ENCODE data around the gene PI4K2A. TPM values are rescaled to one million over a fixed set of nuclear protein-coding genes. Genes with fewer than 3 reads are reported as not detected.
"Not testable (repeated sequence)": the region's sequence is repeated elsewhere in the genome, so short reads cannot be mapped to it uniquely, and the experiment has no call there.

The PI4K2A gene
- total RNA-seq, 1 donor from 2014 or later: 17.7 TPM

DNA sequence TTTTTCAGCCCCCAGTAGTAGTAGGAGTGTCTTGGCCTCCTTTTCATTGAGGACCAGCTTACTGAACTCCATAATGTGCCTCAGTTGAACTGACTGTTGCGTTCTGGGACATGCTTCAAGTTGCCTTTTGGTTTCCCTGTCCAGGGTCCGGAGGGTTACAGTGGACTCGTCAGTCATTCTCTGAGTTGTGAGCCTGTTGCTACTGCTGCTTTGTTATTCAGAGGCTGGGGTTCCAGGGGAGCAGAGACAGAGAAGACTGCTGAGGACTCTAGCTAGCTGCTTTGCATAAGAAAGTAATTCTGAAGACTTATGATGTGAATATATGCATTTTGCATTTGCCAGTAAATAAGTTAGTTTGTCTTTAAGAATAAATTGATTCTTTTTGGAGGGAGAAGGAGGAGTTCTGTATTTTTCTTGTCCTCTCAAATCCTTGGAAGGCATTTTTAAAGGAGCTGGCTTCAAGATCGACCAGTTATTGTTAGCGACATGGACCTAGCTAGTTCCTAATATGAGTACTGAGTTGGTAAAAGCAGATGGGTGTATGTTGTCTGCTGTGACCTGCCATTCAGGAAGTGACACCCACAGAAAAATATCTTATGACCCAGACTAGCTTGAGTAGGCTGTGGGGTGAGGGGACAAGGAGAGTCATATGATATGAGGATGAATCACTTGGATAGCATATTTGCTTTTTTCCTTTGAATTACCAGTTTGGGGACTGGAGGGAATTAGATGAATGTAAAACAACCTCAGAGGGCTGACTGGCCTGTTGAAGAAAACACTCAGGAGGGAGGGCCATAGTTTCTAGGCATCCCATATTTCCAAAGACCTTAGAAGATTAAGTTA lies 8.3 kb downstream of the PI4K2A start:
- peaks cover 0 to 35% of the 10 kb centered on the region in 2 donors for H3K36me3 ChIP-seq
- TF ChIP-seq POLR2AphosphoS5 (IDR thresholded peaks at IDR 0.05; ENCODE audit: insufficient read depth in 1 of 2, low read depth in 1 of 2): peak in 1 of 2 donors; percentile 76
- TF ChIP-seq, protein P1, sequence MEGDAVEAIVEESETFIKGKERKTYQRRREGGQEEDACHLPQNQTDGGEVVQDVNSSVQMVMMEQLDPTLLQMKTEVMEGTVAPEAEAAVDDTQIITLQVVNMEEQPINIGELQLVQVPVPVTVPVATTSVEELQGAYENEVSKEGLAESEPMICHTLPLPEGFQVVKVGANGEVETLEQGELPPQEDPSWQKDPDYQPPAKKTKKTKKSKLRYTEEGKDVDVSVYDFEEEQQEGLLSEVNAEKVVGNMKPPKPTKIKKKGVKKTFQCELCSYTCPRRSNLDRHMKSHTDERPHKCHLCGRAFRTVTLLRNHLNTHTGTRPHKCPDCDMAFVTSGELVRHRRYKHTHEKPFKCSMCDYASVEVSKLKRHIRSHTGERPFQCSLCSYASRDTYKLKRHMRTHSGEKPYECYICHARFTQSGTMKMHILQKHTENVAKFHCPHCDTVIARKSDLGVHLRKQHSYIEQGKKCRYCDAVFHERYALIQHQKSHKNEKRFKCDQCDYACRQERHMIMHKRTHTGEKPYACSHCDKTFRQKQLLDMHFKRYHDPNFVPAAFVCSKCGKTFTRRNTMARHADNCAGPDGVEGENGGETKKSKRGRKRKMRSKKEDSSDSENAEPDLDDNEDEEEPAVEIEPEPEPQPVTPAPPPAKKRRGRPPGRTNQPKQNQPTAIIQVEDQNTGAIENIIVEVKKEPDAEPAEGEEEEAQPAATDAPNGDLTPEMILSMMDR (IDR thresholded peaks at IDR 0.05): no peak
- TF ChIP-seq POLR2A (IDR thresholded peaks at IDR 0.05): no peak
- H3K27ac ChIP-seq: peak overlapping the region; percentile 73
- no peaks in the 10 kb centered on the region for H3K9me3 ChIP-seq
- no peaks in the 10 kb centered on the region for H3K27me3 ChIP-seq
- peaks cover 37% of the 10 kb centered on the region for H3K4me1 ChIP-seq
- H3K4me3 ChIP-seq: no peak overlapping the region
- intact Hi-C loops (cut with DNase I): no loop called here
- no peak for DNase-seq (ENCODE audit: extremely low spot score in 2 of 2)

DNA sequence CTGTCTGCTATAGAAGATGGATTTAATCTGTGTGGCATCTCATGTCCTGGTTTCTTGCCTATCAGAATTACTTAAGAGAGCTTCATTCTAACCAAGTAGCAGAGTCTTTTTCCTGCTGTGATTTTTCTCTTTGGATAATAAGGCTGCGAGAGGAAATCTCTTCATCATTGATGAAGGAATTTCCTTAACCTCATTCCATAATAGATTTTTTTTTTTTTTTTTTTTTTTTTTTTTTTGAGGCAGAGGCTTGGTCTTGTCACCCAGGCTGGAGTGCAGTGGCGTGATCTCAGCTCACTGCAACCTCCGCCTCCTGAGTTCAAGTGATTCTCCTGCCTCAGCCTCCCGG lies 8.9 kb downstream of the PI4K2A start:
- H3K9me3 ChIP-seq; H3K4me3 ChIP-seq; H3K27me3 ChIP-seq; DNase-seq (ENCODE audit: extremely low spot score in 2 of 2); intact Hi-C loops (cut with DNase I): not testable (repeated sequence)
- peaks cover 0 to 29% of the 10 kb centered on the region in 2 donors for H3K36me3 ChIP-seq
- peaks cover 37% of the 10 kb centered on the region for H3K4me1 ChIP-seq
- peak overlapping the region; percentile 73 for H3K27ac ChIP-seq

DNA sequence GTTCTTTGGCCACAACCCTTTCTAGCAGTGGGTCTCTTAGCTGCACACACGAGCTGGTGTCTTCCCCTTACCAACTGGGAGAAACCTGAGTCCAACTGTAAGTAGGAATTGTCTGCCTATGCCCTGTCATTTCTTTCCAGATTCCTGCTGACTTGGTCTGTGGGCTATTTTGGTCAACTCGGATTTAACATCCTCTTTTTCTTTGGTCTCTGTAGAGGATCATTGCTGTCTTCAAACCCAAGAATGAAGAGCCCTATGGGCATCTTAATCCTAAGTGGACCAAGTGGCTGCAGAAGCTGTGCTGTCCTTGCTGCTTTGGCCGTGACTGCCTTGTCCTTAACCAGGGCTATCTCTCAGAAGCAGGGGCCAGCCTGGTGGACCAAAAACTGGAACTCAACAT lies 10.3 kb downstream of the PI4K2A start:
- Histone ChIP-seq H3K27me3 (no peaks in the 10 kb centered on the region), H3K9me3 (no peaks in the 10 kb centered on the region), H3K27ac (peak overlapping the region; percentile 73), H3K4me3 (no peak overlapping the region), H3K36me3 (peaks cover 0 to 31% of the 10 kb centered on the region in 2 donors), H3K4me1 (peaks cover 37% of the 10 kb centered on the region)
- no peak for TF ChIP-seq POLR2A (IDR thresholded peaks at IDR 0.05)
- no peak for TF ChIP-seq POLR2AphosphoS5 (IDR thresholded peaks at IDR 0.05; ENCODE audit: insufficient read depth in 1 of 2, low read depth in 1 of 2)
- TF ChIP-seq, protein P1 (IDR thresholded peaks at IDR 0.05): no peak
- no peak for DNase-seq (ENCODE audit: extremely low spot score in 2 of 2)
- intact Hi-C loops (cut with DNase I): no loop called here

DNA sequence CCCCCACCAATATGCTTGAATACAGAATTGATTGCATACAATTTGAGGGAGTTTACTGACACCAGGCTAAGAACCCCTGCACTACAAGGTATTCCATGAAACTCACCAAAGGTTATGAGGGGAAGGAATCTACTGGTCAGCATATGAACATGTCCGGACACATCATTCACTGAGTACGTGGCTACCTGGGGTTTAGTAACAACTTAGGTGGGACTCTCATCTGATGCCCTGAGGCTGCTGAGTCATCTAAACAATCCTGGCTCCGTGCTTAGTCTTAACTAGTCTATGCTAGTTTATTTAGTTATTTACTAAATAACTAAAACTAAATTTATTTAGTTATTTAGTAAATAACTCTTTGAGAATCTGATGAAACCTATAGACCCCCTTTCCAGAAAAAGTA lies 11.3 kb downstream of the PI4K2A start:
- intact Hi-C loops (cut with DNase I): no loop called here
- no peaks in the 10 kb centered on the region for H3K27me3 ChIP-seq
- no peak for TF ChIP-seq POLR2A (IDR thresholded peaks at IDR 0.05)
- TF ChIP-seq POLR2AphosphoS5 (IDR thresholded peaks at IDR 0.05; ENCODE audit: insufficient read depth in 1 of 2, low read depth in 1 of 2): no peak
- TF ChIP-seq, protein P1 (IDR thresholded peaks at IDR 0.05): no peak
- H3K27ac ChIP-seq: peak overlapping the region; percentile 11
- no peak overlapping the region for H3K4me3 ChIP-seq
- H3K36me3 ChIP-seq: peaks cover 0 to 41% of the 10 kb centered on the region in 2 donors
- no peak for DNase-seq (ENCODE audit: extremely low spot score in 2 of 2)
- peaks cover 33% of the 10 kb centered on the region for H3K4me1 ChIP-seq
- no peaks in the 10 kb centered on the region for H3K9me3 ChIP-seq

DNA sequence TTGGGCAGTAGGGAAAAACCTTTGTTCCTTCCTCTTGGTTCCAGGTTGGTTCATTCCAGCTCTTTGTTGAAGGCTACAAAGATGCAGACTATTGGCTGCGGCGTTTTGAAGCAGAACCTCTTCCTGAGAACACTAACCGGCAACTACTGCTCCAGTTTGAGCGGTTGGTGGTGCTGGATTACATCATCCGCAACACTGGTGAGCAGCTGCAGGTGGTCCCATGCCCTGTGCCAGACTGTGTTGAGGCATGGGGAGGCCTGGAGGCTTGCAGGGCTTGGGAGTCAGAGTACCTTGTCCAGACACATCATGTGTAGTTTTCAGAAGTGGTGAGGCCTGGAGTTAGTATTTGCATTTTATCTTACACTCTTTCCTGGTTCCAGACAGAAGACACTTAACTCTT lies 16.3 kb downstream of the PI4K2A start:
- no peak overlapping the region for H3K4me3 ChIP-seq
- H3K4me1 ChIP-seq: no peaks in the 10 kb centered on the region
- DNase-seq (ENCODE audit: extremely low spot score in 2 of 2): no peak
- TF ChIP-seq, protein P1 (IDR thresholded peaks at IDR 0.05): no peak
- TF ChIP-seq POLR2AphosphoS5 (IDR thresholded peaks at IDR 0.05; ENCODE audit: insufficient read depth in 1 of 2, low read depth in 1 of 2): no peak
- TF ChIP-seq POLR2A (IDR thresholded peaks at IDR 0.05): no peak
- intact Hi-C loops (cut with DNase I): no loop called here
- H3K27ac ChIP-seq: no peak overlapping the region
- H3K9me3 ChIP-seq: no peaks in the 10 kb centered on the region
- no peaks in the 10 kb centered on the region for H3K27me3 ChIP-seq
- H3K36me3 ChIP-seq: peaks cover 0 to 43% of the 10 kb centered on the region in 2 donors
